CD4-positive, alpha-beta T cell treated with Interleukin-1 beta for 1 hour (primary cell): ENCODE results near the gene EVL.
"Not testable (repeated sequence)": the region's sequence is repeated elsewhere in the genome, so short reads cannot be mapped to it uniquely, and the experiment has no call there.

Experiments used
- DNase-seq, 2 donors: peaks; one replicate each; pipeline ENCODE4 v3.0.0-alpha.2; 2020 to 2022

The EVL gene

DNA sequence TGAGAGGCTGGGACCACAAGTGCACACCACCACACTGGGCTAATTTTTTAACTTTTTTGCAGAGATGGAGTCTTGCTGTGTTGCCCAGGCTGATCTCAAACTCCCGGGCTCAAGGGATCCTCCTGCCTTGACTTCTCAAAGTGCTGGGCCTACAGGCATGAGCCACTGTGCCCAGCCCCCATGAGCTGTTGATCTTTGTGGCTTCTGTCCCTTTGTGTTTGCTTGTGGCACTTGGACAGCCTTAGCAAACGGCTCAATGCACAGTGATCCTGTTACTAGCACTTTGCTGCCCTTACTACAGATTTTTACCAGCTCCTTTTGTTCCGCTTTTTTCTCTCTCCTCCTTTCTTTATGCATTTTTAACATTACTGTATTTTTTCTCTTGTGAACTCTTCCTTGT lies 25.3 kb upstream of the EVL start:
- no peak for DNase-seq

DNA sequence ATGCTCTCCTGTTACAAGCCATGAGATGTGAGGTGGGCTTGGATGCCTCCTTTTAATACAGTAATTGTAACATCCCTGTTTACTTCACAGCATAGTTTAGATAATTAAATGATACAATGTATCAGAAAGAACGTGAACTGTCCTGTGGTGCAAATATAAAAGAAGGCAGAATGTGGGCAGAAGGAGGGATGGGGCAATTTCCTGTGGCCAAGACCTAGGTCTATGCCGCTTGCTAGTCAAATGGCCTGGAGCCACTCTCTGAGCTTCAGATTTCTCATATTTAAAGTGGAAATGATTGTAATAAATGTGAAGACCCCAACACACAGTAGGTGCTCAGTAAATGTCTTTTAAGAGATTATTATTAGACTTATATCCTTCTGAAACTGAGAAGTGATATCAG lies 24.0 kb upstream of the EVL start:
- no peak for DNase-seq

DNA sequence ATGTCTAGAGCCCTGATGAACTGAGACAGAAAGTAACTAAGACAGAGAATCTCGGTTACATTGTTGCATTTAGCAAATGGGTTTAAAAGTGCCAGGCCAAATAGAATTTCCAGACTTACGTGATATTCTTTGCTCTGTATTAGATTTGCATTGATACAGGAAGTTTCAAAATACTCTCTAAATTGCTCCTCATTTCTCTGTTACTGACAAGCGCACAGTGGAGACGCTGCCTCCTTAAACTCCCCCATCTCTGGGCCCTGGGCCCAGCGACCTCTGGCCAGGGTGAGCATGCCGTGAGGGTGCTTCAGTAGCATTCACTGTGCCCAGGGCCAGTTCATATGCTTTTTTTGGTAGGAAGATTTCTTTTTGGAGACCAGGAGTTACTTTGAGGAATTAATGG lies 22.9 kb upstream of the EVL start:
- DNase-seq = no peak

DNA sequence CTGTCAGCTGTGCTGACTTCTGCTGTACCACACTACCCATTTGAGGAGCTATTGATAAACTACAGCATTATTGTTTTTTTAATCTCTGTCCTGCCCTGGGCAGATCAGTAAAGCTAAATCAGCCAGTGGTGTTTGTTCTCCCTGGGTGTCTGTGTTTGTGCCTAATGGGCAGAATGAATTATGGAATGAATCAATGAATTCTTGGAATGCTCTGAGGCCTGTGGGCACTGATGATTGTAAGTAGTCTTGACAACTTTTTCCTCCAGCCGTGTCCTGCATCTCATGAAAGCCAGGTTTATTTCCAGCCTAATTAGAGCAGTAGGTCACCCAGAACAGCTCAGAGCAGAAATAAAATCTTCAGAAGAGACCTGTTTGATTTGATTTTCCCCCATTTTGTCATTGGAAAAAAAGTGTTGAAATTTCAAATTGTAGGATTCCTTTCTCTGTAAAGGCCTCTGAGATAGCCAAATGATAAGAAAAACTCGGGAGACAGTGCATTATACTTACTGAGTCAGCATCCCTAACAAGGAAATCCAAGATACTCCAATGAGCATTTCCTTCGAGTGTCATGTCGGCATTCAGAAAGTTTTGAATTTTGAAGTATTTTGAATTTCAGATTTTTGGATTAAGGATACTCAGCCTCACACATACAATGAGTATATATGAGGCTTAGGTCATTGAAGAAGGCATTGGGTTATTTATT lies 19.4 kb upstream of the EVL start:
- DNase-seq = no peak

DNA sequence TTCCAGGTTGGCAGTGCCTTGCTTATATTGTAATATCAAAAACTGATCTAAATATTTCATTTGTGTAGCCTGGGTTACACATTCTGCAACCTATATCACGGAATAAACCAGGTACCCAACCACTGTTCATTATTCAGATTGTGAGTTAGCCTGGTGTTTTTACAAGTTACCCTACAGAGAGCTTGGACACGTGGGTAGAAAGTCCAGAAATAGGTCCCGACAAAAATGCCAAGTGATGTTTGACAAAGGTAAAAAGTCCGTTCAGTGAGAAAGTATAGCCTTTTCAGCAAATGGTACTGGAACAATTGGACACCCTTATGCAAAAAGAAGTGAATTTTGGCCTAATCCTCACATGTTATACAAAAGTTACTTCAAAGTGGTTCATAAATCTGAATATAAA lies 17.6 kb upstream of the EVL start:
- no peak for DNase-seq

DNA sequence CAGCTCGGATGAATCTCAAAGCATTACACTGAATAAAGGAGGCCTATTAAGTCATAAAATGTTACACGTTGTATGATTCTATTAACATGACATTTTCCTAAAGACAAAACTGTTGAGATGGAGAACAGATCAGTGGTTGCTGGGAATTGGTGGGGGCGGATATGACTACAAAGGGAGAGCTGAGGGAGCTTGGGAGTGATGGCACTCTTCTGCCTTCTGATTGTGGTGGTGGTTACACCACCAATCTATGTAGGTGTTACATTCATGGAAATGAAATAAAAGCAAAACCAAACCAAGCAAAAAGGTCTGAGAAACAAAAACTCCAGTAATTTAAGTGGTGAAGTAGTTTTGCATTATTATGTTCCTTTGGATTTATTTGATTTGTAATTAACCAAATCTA lies 16.4 kb upstream of the EVL start:
- no peak for DNase-seq

DNA sequence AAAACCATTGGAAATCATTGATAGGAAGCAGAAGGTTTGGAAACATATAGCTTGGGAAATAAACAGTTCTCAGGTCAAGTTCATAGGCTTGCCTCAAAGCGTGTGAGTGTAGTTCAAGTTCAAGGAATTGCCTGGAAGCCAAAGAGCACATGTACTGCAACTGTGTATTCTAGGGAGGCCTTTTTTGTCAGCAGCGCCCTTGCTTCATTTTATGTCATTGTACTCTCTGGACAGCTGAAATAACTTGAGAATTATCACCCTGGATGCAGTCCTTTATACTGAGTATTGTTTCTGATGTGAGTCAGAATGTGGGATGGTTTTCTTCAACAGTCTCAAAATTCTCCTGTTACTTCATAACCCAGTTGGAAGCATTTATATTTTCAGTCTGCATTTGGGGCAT lies 16.0 kb upstream of the EVL start:
- DNase-seq = no peak

DNA sequence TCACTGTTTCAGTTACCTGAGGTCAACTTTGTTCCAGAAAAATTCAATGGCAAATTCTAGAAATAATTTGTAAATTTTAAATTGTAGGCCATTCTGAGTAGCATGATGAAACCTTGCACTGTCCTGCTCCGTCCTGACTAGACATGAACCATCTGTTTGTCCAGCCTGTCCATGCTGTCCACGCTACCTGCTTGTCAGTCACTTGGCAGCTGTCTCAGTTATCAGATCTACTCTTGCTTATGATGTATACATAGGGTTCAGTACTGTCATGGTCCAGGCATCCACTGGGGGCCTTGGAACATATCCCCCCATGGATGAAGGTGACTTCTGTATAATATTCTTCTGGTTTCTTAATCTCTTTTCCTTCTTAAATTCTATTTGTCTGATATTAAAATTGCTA lies 14.1 kb upstream of the EVL start:
- DNase-seq = no peak

DNA sequence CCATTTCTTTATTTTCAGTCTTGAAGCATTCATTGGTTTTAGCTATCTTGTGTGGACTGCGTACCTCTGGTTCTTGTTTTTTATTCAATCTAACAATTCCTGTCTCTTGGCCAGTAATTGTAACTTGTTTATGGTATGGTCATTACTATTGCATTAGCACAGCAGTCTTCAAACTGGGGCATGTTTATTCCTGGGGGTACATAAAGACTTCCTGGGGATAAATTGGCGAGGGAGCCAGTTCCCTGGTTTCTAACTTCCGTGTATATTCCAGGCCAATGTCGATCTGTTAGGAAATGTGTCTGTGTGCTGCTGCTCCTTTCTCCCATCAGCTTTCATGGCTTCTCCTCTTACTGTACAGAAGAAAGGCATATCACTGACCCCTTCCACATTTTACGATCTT lies 13.7 kb upstream of the EVL start:
- DNase-seq = no peak

DNA sequence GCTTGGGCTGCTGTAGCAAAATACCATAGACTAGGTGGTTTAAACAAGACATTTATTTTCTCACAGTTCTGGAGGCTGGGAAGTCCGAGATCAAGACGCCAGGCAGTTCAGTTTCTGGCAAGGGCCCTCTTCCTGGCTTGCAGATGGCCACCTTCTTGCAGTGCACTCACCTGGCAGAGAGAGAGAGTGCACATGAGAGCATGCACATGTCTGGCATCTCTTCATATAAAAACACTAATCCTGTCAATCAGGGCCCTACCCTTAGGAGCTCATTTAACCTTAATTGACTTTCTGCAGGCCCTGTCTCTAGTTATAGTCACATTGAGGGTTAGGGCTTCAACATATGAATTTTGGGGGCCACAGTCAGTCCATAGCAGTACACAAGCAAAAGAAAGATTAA lies 12.4 kb upstream of the EVL start:
- no peak for DNase-seq

DNA sequence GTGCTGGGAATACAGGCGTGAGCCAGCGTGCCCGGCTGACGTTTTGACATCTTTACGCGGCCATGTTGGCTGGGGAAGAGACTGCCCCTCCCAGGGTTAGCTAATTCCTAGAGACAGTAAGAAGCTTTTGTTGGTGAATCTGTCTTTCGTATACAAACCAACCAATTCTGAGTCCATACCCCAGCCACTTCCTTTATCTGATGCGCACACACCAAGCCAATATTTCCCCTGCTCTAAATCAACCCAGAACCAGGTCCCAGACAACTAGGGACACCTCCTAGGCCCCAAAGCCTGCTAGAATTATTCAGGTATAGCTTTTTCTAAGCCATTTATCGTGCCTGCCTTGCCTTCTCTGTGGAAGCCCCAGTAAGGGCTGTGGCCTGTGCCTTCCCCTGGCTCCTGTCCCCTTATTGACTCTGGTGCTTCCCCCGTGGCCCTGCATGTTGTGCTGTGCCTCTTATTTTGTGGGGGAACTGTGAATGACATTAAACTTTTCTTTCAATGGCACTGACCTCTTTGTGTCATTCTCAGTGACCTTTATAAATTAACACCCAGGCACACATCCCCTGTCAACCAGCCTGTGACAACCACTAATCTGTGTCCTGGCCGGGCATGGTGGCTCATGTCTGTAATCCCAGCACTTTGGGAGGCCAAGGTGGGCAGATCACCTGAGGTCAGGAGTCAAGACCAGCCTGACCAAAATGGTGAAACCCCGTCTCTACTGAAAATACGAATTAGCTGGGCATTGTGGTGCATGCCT lies 10.7 kb upstream of the EVL start:
- no peak for DNase-seq

DNA sequence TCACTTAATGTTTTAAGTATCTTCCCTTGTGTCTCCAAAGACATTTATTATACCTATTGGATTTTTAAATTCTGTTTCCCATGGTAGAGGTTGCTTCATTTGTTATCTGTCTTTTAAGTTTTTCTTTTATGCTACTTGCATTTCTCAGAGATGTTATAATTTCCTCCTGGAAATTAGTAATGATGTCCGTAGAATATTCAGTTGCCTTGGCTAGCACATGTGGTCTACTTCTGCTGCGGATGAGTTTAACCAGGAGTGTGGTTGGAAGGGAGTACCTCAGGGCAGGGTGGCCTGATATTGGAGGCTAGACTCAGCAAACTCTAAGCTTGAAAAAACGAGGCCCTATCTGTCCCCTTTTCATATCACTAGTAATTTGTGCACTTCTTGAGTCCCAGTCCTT lies 8.8 kb upstream of the EVL start:
- no peak for DNase-seq

DNA sequence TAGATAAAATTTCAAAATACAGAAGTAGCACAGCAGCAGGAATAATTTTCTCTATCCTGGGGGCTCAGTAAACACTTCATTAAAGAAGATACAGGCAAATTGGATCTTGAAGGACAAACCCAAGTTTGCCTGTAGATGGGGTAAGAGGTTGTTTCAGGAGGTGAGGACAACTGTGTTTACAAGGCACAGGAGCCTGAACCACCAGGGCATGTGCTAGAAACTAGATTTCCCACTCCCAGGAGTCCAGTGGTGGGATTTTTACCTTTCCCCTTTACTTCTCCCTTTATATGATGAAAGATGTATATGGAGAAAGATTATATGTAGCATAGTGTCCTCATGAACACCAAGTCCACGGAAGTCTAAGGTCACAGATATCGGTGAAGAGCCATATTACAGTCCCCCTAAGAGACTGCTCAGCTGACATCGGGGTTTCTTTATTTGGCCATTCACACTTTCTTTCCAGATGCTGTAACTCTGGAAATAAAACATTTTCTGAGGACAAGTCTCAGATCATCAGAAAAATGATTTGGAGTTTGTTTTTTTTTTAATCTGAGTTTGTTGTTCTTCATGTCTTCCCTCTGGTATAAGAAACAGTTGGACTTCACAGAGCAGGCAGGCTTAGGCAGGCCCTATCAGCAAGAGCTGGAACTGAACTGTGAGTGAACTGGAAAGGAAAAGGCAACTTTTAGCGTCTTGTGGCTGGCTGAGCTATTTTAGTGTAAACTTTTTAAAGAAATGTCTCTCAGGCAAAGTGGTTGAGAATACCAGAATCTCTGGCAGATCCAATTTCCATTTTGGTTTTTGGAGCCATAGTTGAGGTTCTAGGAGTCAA lies 8.0 kb upstream of the EVL start:
- DNase-seq = peak; percentile 45 to 71

DNA sequence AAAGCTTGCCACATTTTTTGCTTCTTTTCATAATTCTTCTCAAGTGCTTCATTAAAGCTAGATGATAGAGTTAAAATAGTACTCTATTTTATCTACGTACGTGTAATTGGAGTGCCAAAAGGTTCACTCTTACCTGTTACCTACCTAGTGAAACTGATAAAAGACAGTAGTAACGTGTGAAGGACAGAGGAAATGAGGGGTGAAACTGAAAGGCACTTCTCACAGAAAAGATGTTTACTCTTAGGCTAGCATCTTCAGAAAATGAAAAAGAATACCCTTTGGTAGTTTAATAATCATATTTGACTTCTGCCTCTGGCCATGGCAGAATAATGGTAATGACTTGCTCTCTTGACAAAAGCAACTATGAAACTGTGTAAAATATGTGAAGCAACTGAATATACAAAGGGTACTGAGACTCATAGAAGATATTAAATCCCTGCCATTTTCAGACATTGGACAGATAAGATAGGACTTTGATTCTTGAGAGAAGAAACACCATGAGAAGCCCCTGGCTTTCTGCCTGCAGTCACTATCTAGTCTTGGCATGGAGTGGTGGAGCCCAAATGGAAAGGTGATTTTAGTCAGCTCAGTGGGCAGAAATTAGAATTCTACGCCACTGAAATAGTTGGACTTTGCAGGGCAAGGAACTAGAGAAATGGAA lies 6.3 kb upstream of the EVL start:
- DNase-seq = no peak

DNA sequence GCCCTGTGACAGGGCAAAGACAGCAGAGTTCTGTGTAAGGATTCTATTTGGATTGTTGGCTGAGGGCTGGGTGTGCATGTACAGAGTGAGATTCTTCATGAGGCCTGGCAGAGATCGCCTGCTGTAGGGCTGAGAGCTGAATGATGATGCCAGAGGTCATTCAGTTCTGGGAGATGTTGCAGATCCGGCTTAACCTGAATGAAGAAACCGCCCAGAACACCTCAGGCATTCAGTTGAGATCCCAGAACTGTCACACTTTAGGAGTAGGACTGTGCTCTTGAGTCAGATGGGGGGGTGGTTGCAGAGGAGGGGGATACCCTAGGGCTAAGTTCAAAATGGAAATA lies 5.8 kb upstream of the EVL start:
- DNase-seq = no peak

DNA sequence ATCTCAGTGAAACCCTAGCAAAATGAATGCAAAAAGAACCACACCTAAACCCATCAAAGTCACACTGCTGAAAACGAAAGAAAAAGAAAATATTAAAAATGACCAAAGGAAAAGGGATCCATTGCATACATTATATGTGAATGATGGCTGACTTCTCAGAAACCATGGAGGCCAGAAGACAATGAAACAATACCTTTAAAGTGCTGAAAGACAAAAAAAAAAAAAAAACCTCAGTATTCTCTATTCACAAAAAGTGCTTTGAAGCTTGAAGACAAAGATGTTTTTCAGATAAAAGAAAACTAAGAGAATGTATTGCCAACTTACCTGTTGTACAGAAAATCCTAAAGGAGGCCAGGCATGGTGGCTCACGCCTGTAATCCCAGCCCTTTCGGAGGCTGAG lies 4.5 kb upstream of the EVL start:
- no peak for DNase-seq

DNA sequence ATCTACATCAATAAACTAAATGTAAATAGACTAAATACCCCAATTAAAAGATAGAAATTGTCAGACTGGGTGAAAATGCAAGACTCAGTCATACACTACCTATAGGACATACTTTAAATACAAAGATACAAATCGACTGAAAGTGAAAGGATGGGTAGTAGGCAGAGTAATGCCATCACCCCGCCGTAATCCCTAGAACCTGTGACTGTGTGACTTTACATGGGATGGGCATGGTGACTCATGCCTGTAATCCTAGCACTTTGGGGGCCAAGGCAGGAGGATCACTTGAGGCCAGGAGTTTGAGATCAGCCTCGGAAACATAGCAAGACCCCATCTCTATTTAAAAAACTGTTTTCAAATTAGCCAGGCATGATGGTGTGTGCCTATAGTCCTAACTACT lies 2.6 kb upstream of the EVL start:
- no peak for DNase-seq

DNA sequence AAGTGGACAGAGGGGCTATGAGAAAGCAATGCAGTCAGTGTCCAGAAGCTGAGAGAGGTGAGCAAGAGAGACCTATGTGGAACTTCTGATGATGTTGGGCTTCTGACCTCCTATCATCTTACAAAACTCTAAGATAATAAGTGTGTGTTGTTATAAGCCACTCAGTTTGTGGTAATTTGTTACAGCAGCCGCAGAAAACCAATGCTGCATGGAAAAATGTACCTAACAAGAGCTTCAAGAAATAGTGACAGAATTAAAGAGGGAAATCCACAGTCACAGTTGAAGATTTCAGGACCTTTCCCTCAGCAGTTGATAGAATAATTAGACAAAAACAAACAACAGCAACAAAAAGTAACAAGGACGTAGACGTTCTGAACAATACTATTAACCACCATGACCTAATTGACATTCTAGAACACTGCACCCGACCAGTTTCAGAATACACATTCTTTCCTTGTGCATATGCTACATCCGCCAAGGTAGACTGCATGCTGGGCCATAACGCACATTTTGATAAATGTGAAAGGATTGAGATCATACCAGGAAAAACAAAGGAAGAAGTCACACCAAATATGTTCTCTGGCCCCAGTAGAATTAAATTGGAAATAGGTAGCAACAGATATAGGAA lies 1.8 kb upstream of the EVL start:
- no peak for DNase-seq

DNA sequence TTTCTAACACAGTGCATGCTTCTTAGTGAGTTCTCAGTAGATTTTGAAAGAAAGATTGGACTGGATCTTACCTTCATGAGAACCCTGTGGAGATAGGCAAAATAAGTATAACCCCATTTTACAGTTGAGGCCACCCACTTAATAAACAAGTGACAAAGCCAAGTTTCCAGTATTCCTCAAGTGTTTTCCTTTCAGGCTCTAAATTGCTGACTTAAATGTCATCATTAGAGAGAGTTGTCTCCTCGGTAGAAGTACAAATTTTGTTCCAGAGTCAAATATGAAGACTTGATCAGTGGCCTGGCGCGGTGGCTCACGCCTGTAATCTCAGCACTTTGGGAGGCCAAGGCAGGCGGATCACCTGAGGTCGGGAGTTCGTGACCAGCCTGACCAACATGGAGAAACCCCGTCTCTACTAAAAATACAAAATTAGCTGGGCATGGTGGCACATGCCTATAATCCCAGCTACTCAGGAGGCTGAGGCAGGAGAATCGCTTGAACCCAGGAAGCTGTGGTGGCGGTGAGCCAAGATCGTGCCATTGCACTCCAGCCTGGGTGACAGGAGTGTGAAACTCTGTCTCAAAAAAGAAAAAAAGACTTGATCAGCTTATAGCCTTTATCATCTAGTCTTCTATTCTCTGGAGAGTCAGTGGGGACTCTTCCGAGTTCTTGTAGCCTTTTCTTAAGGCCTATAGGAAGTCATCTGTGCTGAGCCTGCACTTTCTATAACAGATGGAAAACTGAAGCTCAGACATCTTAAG lies 708 bp upstream of the EVL start:
- DNase-seq = not testable (repeated sequence)

DNA sequence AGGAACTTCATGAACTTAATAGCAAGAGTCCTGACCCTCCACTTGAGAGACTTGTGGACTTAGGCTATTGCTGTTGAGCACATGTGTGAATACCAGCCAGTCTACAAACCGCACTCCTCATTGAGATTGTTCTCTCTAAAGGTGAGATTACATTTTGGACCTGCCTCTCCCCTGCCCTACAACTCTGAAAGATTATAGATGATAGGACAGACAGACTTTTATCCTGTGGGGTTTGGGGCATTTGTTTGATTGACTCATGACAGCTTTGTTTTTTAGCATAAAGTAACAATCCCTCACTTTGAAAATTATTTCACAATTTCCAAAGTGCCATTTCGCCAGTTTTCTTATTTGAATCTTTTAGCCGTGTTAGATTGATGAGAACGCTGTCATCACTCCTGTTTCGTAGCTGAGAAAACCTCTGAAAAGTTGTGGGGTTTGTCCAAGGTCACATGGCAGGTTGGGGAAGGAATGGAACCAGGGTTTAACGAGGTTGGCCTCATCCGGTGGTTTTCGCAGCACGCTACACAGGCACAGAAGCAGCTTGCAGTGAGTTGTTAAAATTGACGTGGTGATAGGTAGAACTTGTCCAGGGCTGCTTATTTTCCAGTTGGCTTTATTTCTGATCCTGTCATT lies 836 bp downstream of the EVL start:
- peak; percentile 78 to 83 for DNase-seq

DNA sequence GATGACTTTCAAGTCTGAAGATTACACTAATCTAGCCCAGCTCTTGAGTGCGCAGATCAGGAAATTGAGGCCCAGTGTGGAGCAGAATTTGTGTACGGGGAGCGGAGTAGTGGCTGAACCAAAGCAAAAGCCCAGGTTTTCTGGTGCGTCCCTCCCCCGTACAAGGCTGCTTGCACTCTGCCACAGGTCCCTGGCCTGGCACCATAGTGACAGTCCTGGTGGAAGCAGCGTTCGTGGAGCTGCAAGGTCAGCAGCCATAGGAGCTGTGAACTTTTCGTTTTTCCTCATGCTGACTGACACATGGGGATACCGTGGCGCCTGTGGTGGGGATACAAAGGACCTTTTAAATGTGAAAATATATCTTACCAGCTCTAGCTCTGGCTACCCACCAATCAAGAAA lies 1.7 kb downstream of the EVL start:
- DNase-seq = no peak

DNA sequence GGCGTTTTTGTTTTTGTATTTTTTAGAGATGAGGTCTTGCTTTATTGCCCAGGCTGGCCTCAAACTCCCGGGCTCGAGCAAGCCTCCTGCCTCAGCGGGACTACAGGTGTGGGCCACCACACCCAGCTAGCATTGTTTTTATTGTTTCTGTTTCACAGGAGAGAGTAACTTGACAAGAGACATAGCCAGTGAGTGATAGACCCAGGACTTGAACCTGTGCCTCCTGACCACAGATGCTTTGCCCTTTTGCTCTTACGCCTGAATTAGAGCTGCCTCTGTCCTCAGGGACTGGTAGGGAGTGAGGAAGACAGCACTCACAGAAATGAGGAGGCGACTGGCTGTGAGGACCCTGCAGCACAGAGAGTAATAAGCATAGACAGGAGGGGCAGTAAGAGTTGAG lies 2.3 kb downstream of the EVL start:
- DNase-seq = no peak
